HepG2 (cell line): ENCODE measurements around the gene SPATA13. TPM values are rescaled to one million over a fixed set of nuclear protein-coding genes. Genes with fewer than 3 reads are reported as not detected.

Experiments
- ASH2L ChIP-seq: fragments of 300-600, 200-600 bp; sonication (generic); IDR thresholded peaks from 2 replicates; pipeline ENCODE4 v1.7.0; 2017; ENCODE audit warnings: low read depth, mild to moderate bottlenecking, moderate library complexity, mixed read lengths, low read length; ENCODE audit not compliant: insufficient read length
- CTCF ChIP-seq: sonication (generic); formaldehyde crosslinking; IDR thresholded peaks from 2 replicates; pipeline ENCODE4 v1.5.0; 2020; ENCODE audit warnings: mild to moderate bottlenecking, missing genetic modification reagents, moderate library complexity
- DBP ChIP-seq: sonication (generic); formaldehyde crosslinking; IDR thresholded peaks from 2 replicates; pipeline ENCODE4 v1.4.0; 2020; ENCODE audit warnings: missing genetic modification reagents; ENCODE audit errors: not compliant biosample characterization
- HIC2 ChIP-seq: sonication (generic); formaldehyde crosslinking; IDR thresholded peaks from 2 replicates; pipeline ENCODE4 v1.9.0; 2022; ENCODE audit warnings: low read depth, missing genetic modification reagents
- HOXD1 ChIP-seq: sonication (generic); formaldehyde crosslinking; IDR thresholded peaks from 2 replicates; pipeline ENCODE4 v1.5.0; 2020; ENCODE audit warnings: missing genetic modification reagents
- KAT8 ChIP-seq: IDR thresholded peaks from 2 replicates; pipeline ENCODE4 v1.6.1; 2016; ENCODE audit warnings: missing genetic modification reagents, missing compliant biosample characterization
- KLF6 ChIP-seq: IDR thresholded peaks from 2 replicates; pipeline ENCODE4 v1.8.0; 2016; ENCODE audit warnings: missing biosample characterization, missing genetic modification reagents
- KMT2B ChIP-seq: IDR thresholded peaks from 2 replicates; pipeline ENCODE4 v1.6.1; 2016; ENCODE audit warnings: missing genetic modification reagents, missing compliant biosample characterization
- PATZ1 ChIP-seq: sonication (generic); formaldehyde crosslinking; IDR thresholded peaks from 2 replicates; pipeline ENCODE4 v1.4.0; 2020; ENCODE audit warnings: missing genetic modification reagents
- REST ChIP-seq, 2 experiments: IDR thresholded peaks; 2 replicates each; pipeline ENCODE4 v1.6.1; 2011 to 2012; ENCODE audit warnings: low read length in 2 of 2, borderline replicate concordance in 1 of 2, low read depth in 1 of 2, mild to moderate bottlenecking in 1 of 2, moderate library complexity in 1 of 2
- SALL1 ChIP-seq: sonication (generic); formaldehyde crosslinking; IDR thresholded peaks from 2 replicates; pipeline ENCODE4 v1.8.0; 2022; ENCODE audit warnings: mild to moderate bottlenecking, missing genetic modification reagents
- SYNCRIP ChIP-seq: fragments of 200-400 bp; formaldehyde crosslinking; IDR thresholded peaks from 2 replicates; pipeline ENCODE4 v1.6.1; 2018; ENCODE audit warnings: mild to moderate bottlenecking, low read depth, low read length; ENCODE audit not compliant: insufficient read depth
- ZNF275 ChIP-seq: sonication (generic); formaldehyde crosslinking; IDR thresholded peaks from 2 replicates; pipeline ENCODE4 v1.8.0; 2022; ENCODE audit warnings: missing genetic modification reagents, mild to moderate bottlenecking, inconsistent platforms, borderline replicate concordance
- ZNF766 ChIP-seq: sonication (generic); formaldehyde crosslinking; IDR thresholded peaks from 2 replicates; pipeline ENCODE4 v1.5.0; 2020; ENCODE audit warnings: missing genetic modification reagents, borderline replicate concordance
- ZNF839 ChIP-seq: sonication (generic); formaldehyde crosslinking; IDR thresholded peaks from 2 replicates; pipeline ENCODE4 v1.4.0; 2020; ENCODE audit warnings: missing genetic modification reagents, mild to moderate bottlenecking, borderline replicate concordance
- ZZZ3 ChIP-seq: sonication (generic); formaldehyde crosslinking; IDR thresholded peaks from 2 replicates; pipeline ENCODE4 v1.4.0; 2020; ENCODE audit warnings: missing genetic modification reagents, mild to moderate bottlenecking, borderline replicate concordance
- polyA plus RNA-seq, 8 experiments: library from polyadenylated mRNA; depleted of rRNA in 3 of 8; stranded (reverse) in 7 of 8; unstranded in 1 of 8; fragments of >200 nt; fragmentation: Illumina TruSeq in 4 of 8; extraction: Trizol in 4 of 8; gene quantifications; 2 replicates each; pipeline versions ENCODE4 v1.2.1 to v1.2.3, GENCODE V29; 2011 to 2016; ENCODE audit warnings: low read depth in 4 of 8, missing spikeins in 1 of 8, mixed read lengths in 1 of 8; ENCODE audit not compliant: insufficient read depth in 1 of 8
- total RNA-seq, 5 experiments: library from RNA; depleted of rRNA; stranded (reverse); fragments of >200 nt; fragmentation: Illumina TruSeq; extraction: Trizol; gene quantifications; 2 replicates each; pipeline ENCODE4 v1.2.3, GENCODE V29; 2016; ENCODE audit warnings: low read depth in 1 of 5

The SPATA13 gene
- total and polyA plus RNA-seq, 2 of the 13 experiments (the other 11 are each of a cell fraction or from before 2014, with no cell fraction given) = 11.3 to 14.2 TPM

GRCh38 chr13:24184265-24184841, 23.8 kb downstream of the SPATA13 start (continued):
- TF ChIP-seq PATZ1 (CRISPR knock-in tag) (no peak), ZNF275 (CRISPR knock-in tag) (no peak), SALL1 (CRISPR knock-in tag) (peak; percentile 45; the same call in 1 of the 2 replicates), ZNF839 (CRISPR knock-in tag) (no peak), SYNCRIP (no peak), CTCF (CRISPR knock-in tag) (no peak), KLF6 (CRISPR knock-in tag) (peak; percentile 58; the same call in 1 of the 2 replicates), ASH2L (peak; percentile 91), HOXD1 (CRISPR knock-in tag) (no peak), HIC2 (CRISPR knock-in tag) (no peak), DBP (no peak), KAT8 (CRISPR knock-in tag) (no peak), ZZZ3 (CRISPR knock-in tag) (no peak), KMT2B (CRISPR knock-in tag) (no peak), REST (IDR thresholded peaks at IDR 0.05; ENCODE audit: borderline replicate concordance in 1 of 2, low read depth in 1 of 2, low read length in 2 of 2) (no peak), ZNF766 (no peak)
